ENCODE measurements around the gene HSD11B1.

GRCh38 chr1:209672705-209673630 lies 31.7 kb upstream of the HSD11B1 start:
- TF ChIP-seq CTCF (IDR thresholded peaks at IDR 0.05) (no peak), POLR2A (IDR thresholded peaks at IDR 0.05) (no peak)

All from Peyer's patch (tissue), 4 donors.